HG03432 (cell line): Measurements from ENCODE around the gene MLLT10.
"Not testable (repeated sequence)": the region's sequence is repeated elsewhere in the genome, so short reads cannot be mapped to it uniquely, and the experiment has no call there.

Experiments
- ATAC-seq: cut with Tn5 transposase; IDR thresholded peaks from one replicate; pipeline ENCODE4 v1.9.1; 2021; ENCODE audit warnings: mild to moderate bottlenecking, moderate library complexity; ENCODE audit not compliant: unreplicated experiment

The MLLT10 gene

GRCh38 chr10:21527598-21528235 is 6.3 kb upstream of the MLLT10 start:
- ATAC-seq, result no peak

GRCh38 chr10:21528236-21529031 is 5.6 kb upstream of the MLLT10 start:
- no peak for ATAC-seq

GRCh38 chr10:21529032-21529910 is 4.8 kb upstream of the MLLT10 start:
- ATAC-seq, result no peak

GRCh38 chr10:21530168-21530567 is 3.9 kb upstream of the MLLT10 start:
- ATAC-seq, result no peak

GRCh38 chr10:21530641-21531040 is 3.4 kb upstream of the MLLT10 start:
- no peak for ATAC-seq

GRCh38 chr10:21531164-21531563 is 2.9 kb upstream of the MLLT10 start:
- ATAC-seq, result no peak

- no peak for ATAC-seq
Measured at GRCh38 chr10:21532694-21533466, 1.2 kb upstream of the MLLT10 start.

- ATAC-seq, result no peak
Measured at GRCh38 chr10:21534280-21534586, 201 bp downstream of the MLLT10 start.

- no peak for ATAC-seq
Measured at GRCh38 chr10:21534604-21535493, 817 bp downstream of the MLLT10 start.

GRCh38 chr10:21535494-21535965 is 1.5 kb downstream of the MLLT10 start:
- no peak for ATAC-seq

- not testable (repeated sequence) for ATAC-seq
Measured at GRCh38 chr10:21535976-21536375, 1.9 kb downstream of the MLLT10 start.

- ATAC-seq, result no peak
Measured at GRCh38 chr10:21536874-21537273, 2.8 kb downstream of the MLLT10 start.

- ATAC-seq, result not testable (repeated sequence)
Measured at GRCh38 chr10:21540701-21541100, 6.7 kb downstream of the MLLT10 start.

- ATAC-seq, result no peak
Measured at GRCh38 chr10:21547246-21547645, 13.2 kb downstream of the MLLT10 start.

GRCh38 chr10:21552638-21553037 is 18.6 kb downstream of the MLLT10 start:
- ATAC-seq, result no peak

- no peak for ATAC-seq
Measured at GRCh38 chr10:21556527-21556926, 22.5 kb downstream of the MLLT10 start.

GRCh38 chr10:21558984-21559383 is 25.0 kb downstream of the MLLT10 start:
- ATAC-seq, result not testable (repeated sequence)

GRCh38 chr10:21570761-21571521 is 36.9 kb downstream of the MLLT10 start:
- ATAC-seq, result no peak

- ATAC-seq, result no peak
Measured at GRCh38 chr10:21572578-21572977, 38.5 kb downstream of the MLLT10 start.
